MM.1S (cell line): ENCODE measurements around the gene UGT1A4.

ENCODE experiments used
- DNase-seq: peaks from one replicate; pipeline ENCODE4 v3.0.0-alpha.2; 2015
- H2AFZ ChIP-seq: fragments of 300-600 bp; sonication (generic); 2 replicates; pipeline ENCODE4 v1.6.0; 2016; ENCODE audit warnings: antibody characterized with exemption, low read length
- H3F3A ChIP-seq: fragments of 300-600 bp; sonication (generic); 2 replicates; pipeline ENCODE4 v1.6.1; 2016; ENCODE audit warnings: mild to moderate bottlenecking, antibody characterized with exemption, low read length, moderate library complexity, mixed read lengths; ENCODE audit not compliant: insufficient read depth
- H3K27ac ChIP-seq: fragments of 300-600 bp; sonication (generic); 2 replicates; pipeline ENCODE4 v1.5.1; 2016; ENCODE audit warnings: mild to moderate bottlenecking, low read length
- H3K27me3 ChIP-seq: fragments of 300-600 bp; sonication (generic); replicated peaks from 2 replicates; pipeline ENCODE4 v1.6.0; 2016; ENCODE audit warnings: low read length; ENCODE audit not compliant: insufficient read depth
- H3K36me3 ChIP-seq: fragments of 300-600 bp; sonication (generic); replicated peaks from 2 replicates; pipeline ENCODE4 v1.6.1; 2016; ENCODE audit warnings: mild to moderate bottlenecking, low read length, mixed read lengths; ENCODE audit not compliant: insufficient read depth
- H3K4me1 ChIP-seq: fragments of 300-600 bp; sonication (generic); 2 replicates; pipeline ENCODE4 v1.6.1; 2016; ENCODE audit warnings: low read length, mixed read lengths
- H3K4me2 ChIP-seq: fragments of 300-600 bp; sonication (generic); 2 replicates; pipeline ENCODE4 v1.6.0; 2016; ENCODE audit warnings: low read depth, low read length
- H3K4me3 ChIP-seq: fragments of 300-600 bp; sonication (generic); 2 replicates; pipeline ENCODE4 v1.5.1; 2016; ENCODE audit warnings: low read length, mixed read lengths
- H3K79me2 ChIP-seq: fragments of 300-600 bp; sonication (generic); 2 replicates; pipeline ENCODE4 v1.6.1; 2016; ENCODE audit warnings: mixed run types, low read length, mixed read lengths
- H3K9ac ChIP-seq: fragments of 300-600 bp; sonication (generic); 2 replicates; pipeline ENCODE4 v1.6.1; 2016; ENCODE audit warnings: low read length, mixed read lengths
- H3K9me2 ChIP-seq: fragments of 300-600 bp; sonication (generic); replicated peaks from 2 replicates; pipeline ENCODE4 v1.6.1; 2016; ENCODE audit warnings: mild to moderate bottlenecking, low read length, mixed read lengths; ENCODE audit not compliant: insufficient read depth
- H3K9me3 ChIP-seq: fragments of 300-600 bp; sonication (generic); replicated peaks from 2 replicates; pipeline ENCODE4 v1.6.1; 2016; ENCODE audit warnings: mild to moderate bottlenecking, low read length, mixed read lengths; ENCODE audit not compliant: insufficient read depth
- H4K20me1 ChIP-seq: fragments of 300-600 bp; sonication (generic); 2 replicates; pipeline ENCODE4 v1.6.1; 2016; ENCODE audit warnings: mild to moderate bottlenecking, low read length, moderate library complexity, mixed read lengths; ENCODE audit not compliant: insufficient read depth
- CTCF ChIP-seq: fragments of 300-600 bp; sonication (generic); IDR thresholded peaks from 2 replicates; pipeline ENCODE4 v1.5.1; 2016; ENCODE audit warnings: antibody characterized with exemption, low read length, mixed read lengths
- EZH2 ChIP-seq: fragments of 300-600 bp; sonication (generic); optimal IDR thresholded peaks from 2 replicates; pipeline ENCODE3; 2017; ENCODE audit warnings: low read depth, mild to moderate bottlenecking, antibody characterized with exemption, low read length, mixed read lengths
- EZH2phosphoT487 ChIP-seq: fragments of 300-600 bp; sonication (generic); IDR thresholded peaks from 2 replicates; pipeline ENCODE4 v1.6.1; 2018; ENCODE audit warnings: antibody characterized with exemption, low read length

The UGT1A4 gene

DNA sequence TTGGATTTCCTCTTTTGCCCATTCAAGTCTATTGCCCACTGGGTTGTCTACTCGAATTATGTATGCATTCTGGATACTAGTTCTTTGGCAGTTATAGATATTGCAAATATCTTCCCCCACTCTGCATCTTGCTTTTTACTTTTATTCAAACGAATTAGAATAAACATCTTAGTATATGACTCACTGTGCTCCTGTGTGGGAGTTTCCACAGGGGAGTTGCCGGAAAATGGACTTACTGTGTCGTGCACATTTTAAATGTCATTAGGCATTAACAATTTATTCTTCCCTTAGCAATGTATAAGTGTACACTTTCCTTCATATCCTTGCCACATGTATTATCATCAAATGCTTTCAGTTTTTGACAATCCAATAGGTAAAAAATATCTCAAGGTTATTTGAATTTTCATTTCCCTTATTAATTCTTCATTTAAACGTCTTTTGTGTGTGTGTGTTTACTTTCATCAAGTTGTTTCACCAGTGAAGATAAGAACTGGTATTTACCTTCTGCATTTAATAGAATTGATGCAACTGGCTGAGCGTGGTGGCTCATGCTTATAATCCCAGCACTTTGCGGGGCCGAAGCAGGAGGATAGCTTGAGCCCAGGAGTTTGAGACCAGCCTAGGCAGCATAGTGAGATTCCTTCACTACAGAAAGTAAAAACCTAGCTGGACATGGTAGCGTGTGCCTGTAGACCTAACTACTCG lies 10.4 kb upstream of the UGT1A4 start:
- no peak overlapping the region for H2AFZ ChIP-seq
- H3K79me2 ChIP-seq, result no peaks in the 10 kb centered on the region
- H3K36me3 ChIP-seq, result no peaks in the 10 kb centered on the region
- no peaks in the 10 kb centered on the region for H3F3A ChIP-seq
- no peak overlapping the region for H3K4me2 ChIP-seq
- TF ChIP-seq EZH2 (no peak), EZH2phosphoT487 (no peak), CTCF (no peak)
- no peaks in the 10 kb centered on the region for H4K20me1 ChIP-seq
- no peaks in the 10 kb centered on the region for H3K4me1 ChIP-seq
- no peak overlapping the region for H3K4me3 ChIP-seq
- no peaks in the 10 kb centered on the region for H3K9me3 ChIP-seq
- no peak overlapping the region for H3K9ac ChIP-seq
- H3K9me2 ChIP-seq, result no peaks in the 10 kb centered on the region
- no peaks in the 10 kb centered on the region for H3K27me3 ChIP-seq
- no peak overlapping the region for H3K27ac ChIP-seq
- DNase-seq, result no peak

DNA sequence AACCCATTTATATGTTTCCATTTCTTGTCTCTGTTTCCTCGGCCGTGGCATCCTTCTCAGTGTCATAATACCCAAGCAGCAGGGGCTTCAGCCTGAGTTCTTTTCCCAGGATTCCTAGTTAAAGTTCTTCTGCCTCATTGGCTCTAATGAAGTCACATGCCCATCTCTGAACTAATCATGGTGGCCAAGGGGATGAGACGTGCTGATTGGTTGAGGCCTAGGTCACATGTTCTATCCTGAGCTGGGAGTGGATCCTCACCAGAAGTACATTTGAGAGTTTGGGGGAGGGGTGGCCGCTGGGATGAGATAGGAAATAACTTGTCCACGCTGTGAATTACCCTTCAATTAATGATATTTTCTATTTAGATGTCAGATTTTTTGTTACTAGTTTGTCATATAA lies 9.6 kb upstream of the UGT1A4 start:
- Histone ChIP-seq H3K4me1 (no peaks in the 10 kb centered on the region), H3K27me3 (no peaks in the 10 kb centered on the region), H3K4me2 (no peak overlapping the region), H3K9me2 (no peaks in the 10 kb centered on the region), H3K79me2 (no peaks in the 10 kb centered on the region), H3F3A (no peaks in the 10 kb centered on the region), H3K36me3 (no peaks in the 10 kb centered on the region), H3K4me3 (no peak overlapping the region), H4K20me1 (no peaks in the 10 kb centered on the region), H3K9ac (no peak overlapping the region), H3K9me3 (no peaks in the 10 kb centered on the region), H2AFZ (no peak overlapping the region), H3K27ac (no peak overlapping the region)
- no peak for DNase-seq
- TF ChIP-seq EZH2phosphoT487 (no peak), CTCF (no peak), EZH2 (no peak)

GRCh38 chr2:233711312-233712008 lies 7.1 kb upstream of the UGT1A4 start:
- H4K20me1 ChIP-seq, result no peaks in the 10 kb centered on the region
- H3K79me2 ChIP-seq, result no peaks in the 10 kb centered on the region
- no peak overlapping the region for H3K27ac ChIP-seq
- H3K4me3 ChIP-seq, result no peak overlapping the region
- no peaks in the 10 kb centered on the region for H3K27me3 ChIP-seq
- H3K9me3 ChIP-seq, result no peaks in the 10 kb centered on the region
- TF ChIP-seq EZH2 (no peak), CTCF (peak; percentile 90)
- no peak overlapping the region for H3K4me2 ChIP-seq
- H3K4me1 ChIP-seq, result no peaks in the 10 kb centered on the region
- H2AFZ ChIP-seq, result no peak overlapping the region
- no peaks in the 10 kb centered on the region for H3F3A ChIP-seq
- no peak overlapping the region for H3K9ac ChIP-seq
- no peaks in the 10 kb centered on the region for H3K36me3 ChIP-seq
- DNase-seq, result peak; percentile 61
- no peaks in the 10 kb centered on the region for H3K9me2 ChIP-seq
